Measurements from ENCODE around the gene CTDSPL2.
"Not testable (repeated sequence)": the region's sequence is repeated elsewhere in the genome, so short reads cannot be mapped to it uniquely, and the experiment has no call there.

The CTDSPL2 gene

GRCh38 chr15:44541282-44541958 lies 114.0 kb downstream of the CTDSPL2 start:
- no peaks in the 10 kb centered on the region for H3K36me3 ChIP-seq (ENCODE audit: control insufficient read depth in 2 of 2, insufficient read depth in 2 of 2, low read length in 2 of 2)

GRCh38 chr15:44542596-44542995 lies 115.2 kb downstream of the CTDSPL2 start:
- H3K27ac ChIP-seq (ENCODE audit: low read length): no peak overlapping the region
- no peak overlapping the region for H3K4me3 ChIP-seq (ENCODE audit: low read length in 2 of 2)
- no peak overlapping the region for H3K9ac ChIP-seq (ENCODE audit: low read length in 2 of 2)
- H3K4me1 ChIP-seq (ENCODE audit: control insufficient read depth, insufficient read depth, low read length): peaks cover 15% of the 10 kb centered on the region
- H3K27me3 ChIP-seq (ENCODE audit: control insufficient read depth in 1 of 2, insufficient read depth in 2 of 2, low read length in 2 of 2): no peaks in the 10 kb centered on the region
- H3K36me3 ChIP-seq (ENCODE audit: control insufficient read depth in 2 of 2, insufficient read depth in 2 of 2, low read length in 2 of 2): no peaks in the 10 kb centered on the region
- no peaks in the 10 kb centered on the region for H3K9me3 ChIP-seq (ENCODE audit: control insufficient read depth in 2 of 2, low read length in 2 of 2)

More at GRCh38 chr15:44541282-44541958, 114.0 kb downstream of the CTDSPL2 start:
- no peak overlapping the region for H3K9ac ChIP-seq (ENCODE audit: low read length in 2 of 2)
- H3K9me3 ChIP-seq (ENCODE audit: control insufficient read depth in 2 of 2, low read length in 2 of 2): no peaks in the 10 kb centered on the region
- no peak overlapping the region for H3K4me3 ChIP-seq (ENCODE audit: low read length in 2 of 2)
- H3K4me1 ChIP-seq (ENCODE audit: control insufficient read depth, insufficient read depth, low read length): peaks cover 17% of the 10 kb centered on the region
- H3K27me3 ChIP-seq (ENCODE audit: control insufficient read depth in 1 of 2, insufficient read depth in 2 of 2, low read length in 2 of 2): no peaks in the 10 kb centered on the region
- H3K27ac ChIP-seq (ENCODE audit: low read length): no peak overlapping the region

GRCh38 chr15:44544745-44545144 lies 117.3 kb downstream of the CTDSPL2 start:
- not testable (repeated sequence) for H3K27me3 ChIP-seq (ENCODE audit: control insufficient read depth in 1 of 2, insufficient read depth in 2 of 2, low read length in 2 of 2); H3K9ac ChIP-seq (ENCODE audit: low read length in 2 of 2); H3K9me3 ChIP-seq (ENCODE audit: control insufficient read depth in 2 of 2, low read length in 2 of 2); H3K4me3 ChIP-seq (ENCODE audit: low read length in 2 of 2); H3K36me3 ChIP-seq (ENCODE audit: control insufficient read depth in 2 of 2, insufficient read depth in 2 of 2, low read length in 2 of 2); H3K27ac ChIP-seq (ENCODE audit: low read length)
- peaks cover 11% of the 10 kb centered on the region for H3K4me1 ChIP-seq (ENCODE audit: control insufficient read depth, insufficient read depth, low read length)

GRCh38 chr15:44545913-44546802 lies 118.7 kb downstream of the CTDSPL2 start:
- no peak overlapping the region for H3K4me3 ChIP-seq (ENCODE audit: low read length in 2 of 2)
- peaks cover 0 to 2% of the 10 kb centered on the region in 2 donors for H3K36me3 ChIP-seq (ENCODE audit: control insufficient read depth in 2 of 2, insufficient read depth in 2 of 2, low read length in 2 of 2)
- no peak overlapping the region for H3K9ac ChIP-seq (ENCODE audit: low read length in 2 of 2)
- no peak overlapping the region for H3K27ac ChIP-seq (ENCODE audit: low read length)
- no peaks in the 10 kb centered on the region for H3K27me3 ChIP-seq (ENCODE audit: control insufficient read depth in 1 of 2, insufficient read depth in 2 of 2, low read length in 2 of 2)
- H3K9me3 ChIP-seq (ENCODE audit: control insufficient read depth in 2 of 2, low read length in 2 of 2): no peaks in the 10 kb centered on the region
- H3K4me1 ChIP-seq (ENCODE audit: control insufficient read depth, insufficient read depth, low read length): peaks cover 11% of the 10 kb centered on the region

- H3K27ac ChIP-seq (ENCODE audit: low read length); H3K9ac ChIP-seq (ENCODE audit: low read length in 2 of 2); H3K4me3 ChIP-seq (ENCODE audit: low read length in 2 of 2); H3K9me3 ChIP-seq (ENCODE audit: control insufficient read depth in 2 of 2, low read length in 2 of 2); H3K27me3 ChIP-seq (ENCODE audit: control insufficient read depth in 1 of 2, insufficient read depth in 2 of 2, low read length in 2 of 2); H3K4me1 ChIP-seq (ENCODE audit: control insufficient read depth, insufficient read depth, low read length): not testable (repeated sequence)
- H3K36me3 ChIP-seq (ENCODE audit: control insufficient read depth in 2 of 2, insufficient read depth in 2 of 2, low read length in 2 of 2): peaks cover 8 to 12% of the 10 kb centered on the region in 2 donors
These were observed 121.7 kb downstream of the CTDSPL2 start for GRCh38 chr15:44549152-44549551.

- peaks cover 15 to 17% of the 10 kb centered on the region in 2 donors for H3K36me3 ChIP-seq (ENCODE audit: control insufficient read depth in 2 of 2, insufficient read depth in 2 of 2, low read length in 2 of 2)
- no peak overlapping the region for H3K27ac ChIP-seq (ENCODE audit: low read length)
These were observed 122.8 kb downstream of the CTDSPL2 start for GRCh38 chr15:44550256-44550655.

GRCh38 chr15:44550734-44551133 lies 123.3 kb downstream of the CTDSPL2 start:
- H3K27ac ChIP-seq (ENCODE audit: low read length): no peak overlapping the region
- no peaks in the 10 kb centered on the region for H3K27me3 ChIP-seq (ENCODE audit: control insufficient read depth in 1 of 2, insufficient read depth in 2 of 2, low read length in 2 of 2)
- H3K4me3 ChIP-seq (ENCODE audit: low read length in 2 of 2): no peak overlapping the region
- H3K4me1 ChIP-seq (ENCODE audit: control insufficient read depth, insufficient read depth, low read length): peaks cover 4% of the 10 kb centered on the region
- no peaks in the 10 kb centered on the region for H3K9me3 ChIP-seq (ENCODE audit: control insufficient read depth in 2 of 2, low read length in 2 of 2)
- H3K36me3 ChIP-seq (ENCODE audit: control insufficient read depth in 2 of 2, insufficient read depth in 2 of 2, low read length in 2 of 2): peaks cover 20% of the 10 kb centered on the region in 2 donors
- H3K9ac ChIP-seq (ENCODE audit: low read length in 2 of 2): no peak overlapping the region

More at GRCh38 chr15:44550256-44550655, 122.8 kb downstream of the CTDSPL2 start:
- no peak overlapping the region for H3K4me3 ChIP-seq (ENCODE audit: low read length in 2 of 2)
- no peaks in the 10 kb centered on the region for H3K9me3 ChIP-seq (ENCODE audit: control insufficient read depth in 2 of 2, low read length in 2 of 2)
- H3K27me3 ChIP-seq (ENCODE audit: control insufficient read depth in 1 of 2, insufficient read depth in 2 of 2, low read length in 2 of 2): no peaks in the 10 kb centered on the region
- no peak overlapping the region for H3K9ac ChIP-seq (ENCODE audit: low read length in 2 of 2)
- H3K4me1 ChIP-seq (ENCODE audit: control insufficient read depth, insufficient read depth, low read length): peaks cover 4% of the 10 kb centered on the region

- Histone ChIP-seq H3K4me3 (ENCODE audit: low read length in 2 of 2) (no peak overlapping the region), H3K9me3 (ENCODE audit: control insufficient read depth in 2 of 2, low read length in 2 of 2) (no peaks in the 10 kb centered on the region), H3K27me3 (ENCODE audit: control insufficient read depth in 1 of 2, insufficient read depth in 2 of 2, low read length in 2 of 2) (no peaks in the 10 kb centered on the region), H3K4me1 (ENCODE audit: control insufficient read depth, insufficient read depth, low read length) (no peaks in the 10 kb centered on the region), H3K9ac (ENCODE audit: low read length in 2 of 2) (no peak overlapping the region), H3K27ac (ENCODE audit: low read length) (no peak overlapping the region), H3K36me3 (ENCODE audit: control insufficient read depth in 2 of 2, insufficient read depth in 2 of 2, low read length in 2 of 2) (peaks cover 43 to 50% of the 10 kb centered on the region in 2 donors)
These were observed 127.7 kb downstream of the CTDSPL2 start for GRCh38 chr15:44554934-44555723.

- not testable (repeated sequence) for H3K9ac ChIP-seq (ENCODE audit: low read length in 2 of 2); H3K9me3 ChIP-seq (ENCODE audit: control insufficient read depth in 2 of 2, low read length in 2 of 2); H3K4me1 ChIP-seq (ENCODE audit: control insufficient read depth, insufficient read depth, low read length); H3K27me3 ChIP-seq (ENCODE audit: control insufficient read depth in 1 of 2, insufficient read depth in 2 of 2, low read length in 2 of 2); H3K4me3 ChIP-seq (ENCODE audit: low read length in 2 of 2); H3K27ac ChIP-seq (ENCODE audit: low read length)
- H3K36me3 ChIP-seq (ENCODE audit: control insufficient read depth in 2 of 2, insufficient read depth in 2 of 2, low read length in 2 of 2): peaks cover 54 to 73% of the 10 kb centered on the region in 2 donors
These were observed 133.5 kb downstream of the CTDSPL2 start for GRCh38 chr15:44560926-44561325.

- H3K27ac ChIP-seq (ENCODE audit: low read length): no peak overlapping the region
- peaks cover 52 to 57% of the 10 kb centered on the region in 2 donors for H3K36me3 ChIP-seq (ENCODE audit: control insufficient read depth in 2 of 2, insufficient read depth in 2 of 2, low read length in 2 of 2)
- no peak overlapping the region for H3K4me3 ChIP-seq (ENCODE audit: low read length in 2 of 2)
- no peak overlapping the region for H3K9ac ChIP-seq (ENCODE audit: low read length in 2 of 2)
- H3K4me1 ChIP-seq (ENCODE audit: control insufficient read depth, insufficient read depth, low read length): no peaks in the 10 kb centered on the region
- no peaks in the 10 kb centered on the region for H3K27me3 ChIP-seq (ENCODE audit: control insufficient read depth in 1 of 2, insufficient read depth in 2 of 2, low read length in 2 of 2)
- no peaks in the 10 kb centered on the region for H3K9me3 ChIP-seq (ENCODE audit: control insufficient read depth in 2 of 2, low read length in 2 of 2)
These were observed 138.1 kb downstream of the CTDSPL2 start for GRCh38 chr15:44565387-44566154.
